HT1080 (cell line): ENCODE results near the gene RERE. TPM values are rescaled to one million over a fixed set of nuclear protein-coding genes. Genes with fewer than 3 reads are reported as not detected.
"Not testable (repeated sequence)": the region's sequence is repeated elsewhere in the genome, so short reads cannot be mapped to it uniquely, and the experiment has no call there.

ENCODE experiments used
- DNase-seq: peaks from one replicate; pipeline ENCODE4 v3.0.0-alpha.2; 2015; ENCODE audit warnings: low read depth
- total RNA-seq: library from RNA; depleted of rRNA; stranded (reverse); fragments of >200 nt; shearing (Covaris generic); gene quantifications from 2 replicates; pipeline ENCODE4 v1.2.3, GENCODE V29; 2014

RERE gene
- total RNA-seq, 1 experiment from 2014 or later, result 12.4 TPM

DNA sequence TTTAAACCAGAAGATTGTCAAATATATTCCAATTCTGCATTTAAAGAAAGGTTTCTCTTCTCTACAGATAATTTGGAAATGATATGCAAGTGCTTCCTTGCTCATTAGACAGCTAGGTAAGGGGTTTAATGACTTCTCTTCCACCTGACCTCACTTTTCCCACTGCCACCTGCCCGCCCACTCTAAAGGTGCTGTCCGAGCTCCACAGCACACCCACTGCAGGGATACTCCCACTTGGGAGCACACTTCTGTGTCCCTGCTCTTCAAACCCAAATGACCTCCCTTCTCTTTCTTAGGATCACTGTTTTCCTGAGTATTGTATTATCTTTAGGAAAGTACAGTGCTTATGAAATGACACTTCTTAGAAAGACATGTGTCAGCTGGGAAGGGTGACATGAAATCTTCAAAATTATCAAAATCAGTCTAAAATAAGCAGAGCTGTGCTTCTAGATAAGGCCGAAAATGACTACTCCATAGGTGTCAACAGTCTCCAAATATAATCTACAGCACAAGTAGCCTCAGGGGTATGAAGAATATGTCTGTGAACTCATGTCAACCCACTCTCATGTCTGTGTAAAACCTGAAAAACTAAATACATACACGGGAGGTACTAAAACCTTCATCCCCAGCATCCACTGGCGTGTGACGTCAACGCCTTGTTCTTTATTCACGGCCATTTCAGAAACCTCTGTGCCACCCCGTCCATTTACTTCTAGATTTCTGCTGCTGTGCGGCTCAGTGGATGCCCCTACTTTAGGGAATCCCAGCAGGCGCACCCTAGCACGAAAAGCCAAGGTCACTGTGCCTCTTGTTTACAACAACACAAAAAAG, 428.5 kb downstream of the RERE start:
- no peak for DNase-seq

DNA sequence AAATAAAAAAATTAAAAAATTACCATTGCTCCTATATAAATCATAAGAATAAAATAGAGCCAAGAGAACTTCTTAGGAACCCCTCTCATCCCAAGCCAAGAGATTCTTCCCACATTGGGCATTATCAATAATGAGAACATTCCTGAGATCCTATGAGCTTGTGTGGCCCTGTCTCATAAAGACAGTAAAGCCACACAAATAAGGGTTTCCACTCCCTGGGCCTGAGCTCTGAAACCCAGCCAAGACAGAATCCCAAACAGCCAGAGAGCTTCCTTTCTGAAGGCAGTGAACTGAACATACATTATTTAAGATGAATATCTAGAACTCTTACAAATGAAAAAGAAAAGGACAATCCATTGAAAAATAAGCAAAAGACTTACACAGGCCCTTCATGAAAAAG, 431.2 kb downstream of the RERE start:
- DNase-seq, result no peak

DNA sequence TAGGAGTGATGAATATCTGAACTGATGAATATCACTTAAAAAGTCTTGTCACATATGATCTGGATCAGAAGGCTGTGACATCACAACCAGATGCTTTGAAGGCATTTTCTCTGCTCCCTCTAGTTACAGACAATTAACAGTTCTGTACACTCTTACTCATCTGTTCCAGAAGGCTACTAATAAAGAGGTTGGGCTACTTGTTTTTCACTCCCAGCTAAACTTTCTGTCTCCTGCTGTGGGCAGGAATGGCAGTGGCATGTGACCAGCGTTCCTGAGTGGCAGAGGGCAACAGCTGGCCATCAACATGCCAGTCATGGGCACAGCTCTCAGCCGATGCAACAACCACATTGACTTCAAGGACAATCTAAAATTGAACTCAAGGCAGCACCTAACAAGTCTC, 432.9 kb downstream of the RERE start:
- DNase-seq, result peak; percentile 10

DNA sequence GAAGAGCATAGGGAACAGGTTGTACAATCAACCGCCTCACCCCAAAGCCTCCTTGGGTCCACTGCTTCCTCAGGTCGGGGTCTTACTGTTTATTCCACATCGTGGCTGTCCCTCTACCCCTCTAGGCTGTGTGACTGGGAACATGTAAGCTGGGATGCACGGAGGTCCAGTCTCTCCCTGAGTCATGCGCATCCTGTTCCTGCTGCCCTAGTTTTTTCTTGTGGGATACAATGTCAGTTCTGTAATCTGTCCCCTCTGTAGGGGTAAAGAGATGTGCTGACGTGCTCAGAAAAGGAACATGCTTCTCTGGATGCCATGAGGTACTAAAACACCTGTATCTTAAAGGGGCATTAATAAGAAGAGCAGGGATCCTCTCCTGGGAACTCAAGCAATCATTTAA, 433.4 kb downstream of the RERE start:
- peak; percentile 84 for DNase-seq

DNA sequence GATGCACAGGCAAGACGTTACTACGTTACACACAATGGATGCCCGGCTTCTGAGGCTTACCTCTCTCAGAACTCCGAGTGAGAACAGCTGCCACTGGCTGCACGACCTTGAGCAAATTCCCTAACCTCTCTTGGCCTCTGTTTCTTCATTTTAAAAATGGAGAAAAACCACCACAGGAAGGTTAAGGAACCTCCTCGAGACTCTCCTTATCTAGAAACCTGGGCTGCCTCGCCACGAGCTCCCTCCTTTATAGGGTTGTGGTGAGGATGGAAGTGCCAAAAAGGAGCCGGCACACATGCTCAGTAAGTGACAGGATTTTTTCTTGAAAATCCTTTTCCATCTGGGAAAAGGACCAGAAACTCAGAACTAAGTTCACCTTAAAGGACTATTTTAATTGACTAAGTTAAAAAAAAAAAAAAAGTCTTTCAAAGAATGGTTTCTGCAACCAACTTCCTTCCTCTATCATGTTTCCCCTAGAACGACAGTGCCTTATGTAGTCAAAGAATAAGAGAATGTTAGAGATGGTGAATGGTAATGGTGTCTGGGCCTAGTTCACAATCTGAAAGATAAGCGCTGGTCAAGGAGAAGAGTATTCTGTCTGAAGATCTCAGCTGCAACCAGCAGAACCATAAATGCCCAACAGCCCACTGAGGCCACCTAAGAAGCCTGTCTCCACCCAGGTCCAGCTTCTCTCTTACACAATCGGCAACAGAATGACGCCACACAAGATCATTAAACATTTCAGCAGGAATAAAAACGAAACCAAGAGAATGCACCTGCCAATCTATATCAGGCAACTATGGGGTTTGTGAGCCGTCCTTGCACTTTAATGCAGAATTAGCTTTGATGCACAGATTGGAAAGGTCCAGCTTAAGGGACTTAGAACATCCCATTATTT, 434.6 kb downstream of the RERE start:
- no peak for DNase-seq

DNA sequence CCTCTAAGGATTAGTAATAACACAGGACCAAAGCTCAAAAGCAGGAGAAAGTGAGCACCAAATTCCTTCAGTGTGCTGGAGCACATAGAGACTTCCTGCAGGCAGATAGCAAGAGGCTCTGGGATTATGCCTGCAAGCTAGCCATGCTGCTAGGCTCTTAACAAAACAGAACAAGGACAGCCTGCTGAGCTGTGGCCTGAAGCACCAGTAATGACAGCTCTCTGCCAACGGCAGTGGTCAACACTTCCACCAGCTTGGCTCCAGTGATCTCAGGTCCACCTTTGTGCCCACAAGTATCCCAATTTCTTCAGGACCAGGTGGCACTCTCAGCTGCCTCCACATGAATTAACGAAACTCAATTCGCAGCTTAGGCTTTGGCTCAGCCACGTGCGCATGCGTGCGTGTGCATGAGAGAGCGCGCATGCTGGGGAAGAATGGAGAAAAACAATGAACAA, 435.4 kb downstream of the RERE start:
- no peak for DNase-seq

DNA sequence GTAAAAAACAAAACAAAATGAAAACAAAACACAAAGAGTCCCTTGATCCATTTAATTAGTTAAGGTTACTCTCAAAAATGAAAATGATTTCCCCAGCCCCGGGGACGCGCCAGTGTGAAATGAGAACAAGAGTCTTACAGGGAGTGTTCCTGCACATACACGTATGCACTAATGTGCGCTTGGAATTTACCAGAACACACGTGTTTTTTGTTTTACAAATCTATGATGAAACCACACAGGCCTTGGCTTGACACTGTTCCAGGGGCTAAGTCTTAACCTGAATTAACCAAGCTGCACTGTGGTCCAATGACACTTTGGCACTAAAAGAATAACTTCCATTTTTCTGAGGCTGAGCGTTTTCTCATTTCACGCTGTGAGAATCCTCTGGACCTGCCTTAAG, 435.8 kb downstream of the RERE start:
- DNase-seq, result no peak

DNA sequence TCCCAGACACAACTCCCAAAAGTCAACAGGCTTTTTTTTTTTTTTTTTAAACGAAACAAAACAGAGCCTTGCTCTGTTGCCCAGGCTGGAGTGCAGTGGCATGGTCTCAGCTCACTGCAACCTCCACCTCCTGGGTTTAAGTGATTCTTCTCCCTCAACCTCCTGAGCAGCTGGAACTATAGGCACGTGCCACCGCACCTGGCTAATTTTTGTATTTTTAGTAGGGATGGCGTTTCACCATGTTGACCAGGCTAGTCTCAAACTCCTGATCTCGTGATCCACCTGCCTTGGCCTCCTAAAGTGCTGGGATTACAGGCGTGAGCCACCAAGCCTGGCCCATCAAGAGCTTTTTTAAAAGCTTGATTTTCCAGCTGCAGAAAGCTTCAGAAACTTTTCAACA, 437.1 kb downstream of the RERE start:
- DNase-seq, result not testable (repeated sequence)

DNA sequence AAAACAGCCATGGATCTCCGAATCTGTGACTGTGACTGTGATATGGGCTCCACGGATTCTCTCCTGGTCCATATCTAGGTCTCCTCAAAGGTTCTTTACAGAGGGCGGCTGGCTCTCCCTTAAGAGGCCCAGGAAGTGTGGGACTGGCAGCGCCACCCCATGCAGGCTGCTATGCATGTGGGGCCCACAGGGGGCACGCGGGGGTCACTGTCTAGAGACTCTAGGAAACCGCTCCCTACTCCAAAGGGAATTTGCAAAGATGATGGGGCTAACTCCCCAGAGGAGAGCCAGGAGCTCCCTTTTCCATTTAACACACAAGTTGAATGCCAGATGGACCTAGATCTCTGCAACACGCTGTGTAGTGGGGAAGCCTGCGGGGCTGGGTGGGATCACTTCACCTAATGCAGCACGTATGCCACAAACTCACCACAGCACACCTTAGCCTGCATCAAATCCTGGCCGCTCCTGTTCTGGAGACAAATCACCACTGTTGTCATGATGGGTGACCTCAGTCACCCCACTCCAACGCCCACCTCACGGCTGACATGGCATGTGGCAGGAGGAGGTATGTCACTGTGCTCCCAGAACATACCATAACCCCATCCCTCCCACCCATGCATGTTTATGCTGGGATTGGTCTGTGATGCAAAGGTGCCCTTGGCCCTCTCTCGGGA, 437.8 kb downstream of the RERE start:
- DNase-seq, result no peak

DNA sequence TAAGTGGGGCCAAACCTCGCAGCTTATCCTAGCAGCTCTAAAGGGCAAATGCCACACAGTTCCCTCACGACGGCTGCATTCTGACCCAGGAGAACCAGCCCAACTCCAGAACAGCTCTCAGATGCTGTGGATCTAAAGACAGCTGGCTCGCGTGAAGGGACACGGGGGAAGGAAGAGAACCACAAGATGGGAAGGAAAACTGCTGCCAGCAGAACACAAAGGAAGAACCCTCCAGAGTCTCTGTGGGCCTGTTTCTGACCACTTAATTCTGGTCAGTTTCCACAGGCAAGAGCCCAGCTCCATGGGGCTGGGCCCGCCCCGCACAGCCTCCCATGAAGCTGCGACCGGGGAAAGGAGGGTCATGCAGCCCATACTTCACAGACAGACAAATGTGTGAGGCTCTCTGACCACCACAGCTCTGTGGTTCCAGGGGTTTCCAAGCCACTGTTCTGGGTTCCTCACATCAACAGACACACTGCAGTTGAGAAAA, 438.4 kb downstream of the RERE start:
- DNase-seq, result no peak

DNA sequence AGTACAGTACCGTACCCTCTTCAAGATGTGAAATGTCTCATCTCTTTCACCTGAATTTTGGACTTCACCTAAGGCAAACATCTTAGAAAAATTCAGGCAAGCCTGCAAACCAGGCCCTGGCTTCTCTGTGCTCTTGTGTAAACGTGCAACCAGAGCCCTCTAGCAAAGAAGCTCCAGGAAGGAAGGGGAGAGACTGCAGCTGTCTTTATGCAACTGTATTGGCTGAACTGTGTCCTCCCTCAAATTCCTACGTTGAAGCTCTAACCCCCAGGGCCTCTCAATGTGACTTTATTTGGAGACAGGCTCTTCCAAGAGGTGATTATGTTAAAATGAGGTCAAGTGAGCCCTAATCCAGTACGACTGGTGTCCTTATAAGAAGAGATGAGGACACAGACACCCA, 439.3 kb downstream of the RERE start:
- DNase-seq, result no peak

DNA sequence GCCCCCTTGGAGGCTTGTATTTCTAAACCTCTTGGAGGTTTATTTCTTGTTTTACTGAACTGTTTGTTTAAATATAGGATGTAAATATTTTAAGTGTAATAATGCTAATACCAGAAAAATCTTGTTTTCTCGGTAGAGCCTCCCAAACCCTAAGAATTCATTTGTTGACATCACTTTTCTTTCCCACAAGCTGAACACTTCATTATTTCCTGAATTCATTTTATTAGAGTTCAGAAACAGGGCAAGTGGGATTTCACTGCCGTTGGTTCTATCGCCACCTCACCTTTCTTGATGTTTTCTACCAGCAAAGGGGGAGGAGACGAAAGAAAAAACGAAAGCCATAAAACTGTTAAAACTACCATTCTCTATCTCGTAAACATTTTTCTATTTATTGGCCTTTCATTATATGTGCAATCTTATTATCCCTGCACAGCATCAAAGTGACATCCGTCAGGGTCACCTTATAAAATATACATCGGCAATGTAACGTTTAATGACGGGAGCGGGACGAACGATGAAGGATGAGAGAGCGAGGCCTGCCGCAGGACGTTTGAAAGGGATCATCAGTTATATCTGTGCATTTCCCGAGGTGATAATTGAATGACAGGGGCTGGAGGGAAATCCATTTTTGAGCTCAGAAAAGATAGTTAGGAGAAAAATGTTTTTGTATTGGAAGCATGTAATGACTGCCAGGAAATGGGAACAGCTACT, 440.0 kb downstream of the RERE start:
- no peak for DNase-seq

DNA sequence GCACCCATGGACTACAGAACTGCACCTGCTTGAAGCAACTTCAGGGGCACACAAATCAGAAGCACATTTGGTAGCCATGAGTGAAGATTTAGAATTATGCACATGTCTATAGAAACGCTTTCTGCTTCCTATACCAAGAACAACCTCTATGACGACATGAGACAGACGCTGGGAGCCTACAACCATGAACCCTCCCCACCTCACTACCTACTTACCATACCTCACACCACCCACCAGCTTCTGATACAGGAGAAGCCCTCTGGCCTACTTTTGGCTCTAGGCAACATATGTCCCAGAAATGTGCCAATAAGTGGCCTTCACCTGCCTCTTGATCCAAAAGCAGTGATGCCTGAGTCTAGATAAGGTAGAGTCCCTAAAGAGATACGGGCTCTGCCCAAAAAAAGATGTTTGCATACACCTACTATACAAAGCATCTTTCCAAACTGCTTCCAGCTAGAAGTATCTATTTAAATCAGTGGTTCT, 441.0 kb downstream of the RERE start:
- DNase-seq, result no peak

DNA sequence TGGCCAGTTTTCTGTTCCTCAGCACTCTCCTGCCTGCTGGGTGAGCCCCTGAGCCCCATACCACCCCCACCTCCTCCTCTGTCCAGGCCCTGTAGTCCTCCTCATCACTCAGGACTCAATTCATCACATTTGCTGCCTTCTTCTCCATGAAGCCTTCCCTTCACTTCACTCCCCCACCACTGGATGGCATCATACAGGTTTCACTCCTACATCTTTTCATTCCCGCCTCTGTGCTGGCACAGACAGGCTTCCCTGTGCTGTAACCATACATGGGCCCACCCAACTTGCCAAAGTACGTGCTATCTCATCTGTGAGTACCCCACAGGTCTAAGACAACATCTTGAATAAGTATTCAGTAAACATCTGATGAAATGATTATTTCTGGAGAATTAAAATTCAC, 442.6 kb downstream of the RERE start:
- DNase-seq, result peak; percentile 52

DNA sequence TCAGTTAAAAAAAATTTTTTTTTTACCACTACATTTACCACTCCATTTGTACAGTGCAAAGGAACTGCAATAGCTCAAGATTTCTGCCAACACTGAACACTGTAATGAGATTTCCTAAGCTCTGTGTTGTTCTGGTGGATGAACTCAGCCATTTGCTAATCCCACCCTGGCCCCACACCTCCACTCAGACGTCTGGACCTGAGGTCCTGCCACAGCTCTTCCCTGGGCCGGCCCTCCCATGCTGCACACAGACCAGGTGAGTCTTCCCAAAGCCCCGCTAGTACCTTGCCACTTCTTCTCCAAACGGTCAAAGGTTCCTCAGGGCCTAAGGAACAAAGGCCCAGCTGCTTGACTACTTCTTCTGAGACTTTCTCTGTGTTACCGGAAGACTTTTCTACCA, 443.1 kb downstream of the RERE start:
- no peak for DNase-seq

DNA sequence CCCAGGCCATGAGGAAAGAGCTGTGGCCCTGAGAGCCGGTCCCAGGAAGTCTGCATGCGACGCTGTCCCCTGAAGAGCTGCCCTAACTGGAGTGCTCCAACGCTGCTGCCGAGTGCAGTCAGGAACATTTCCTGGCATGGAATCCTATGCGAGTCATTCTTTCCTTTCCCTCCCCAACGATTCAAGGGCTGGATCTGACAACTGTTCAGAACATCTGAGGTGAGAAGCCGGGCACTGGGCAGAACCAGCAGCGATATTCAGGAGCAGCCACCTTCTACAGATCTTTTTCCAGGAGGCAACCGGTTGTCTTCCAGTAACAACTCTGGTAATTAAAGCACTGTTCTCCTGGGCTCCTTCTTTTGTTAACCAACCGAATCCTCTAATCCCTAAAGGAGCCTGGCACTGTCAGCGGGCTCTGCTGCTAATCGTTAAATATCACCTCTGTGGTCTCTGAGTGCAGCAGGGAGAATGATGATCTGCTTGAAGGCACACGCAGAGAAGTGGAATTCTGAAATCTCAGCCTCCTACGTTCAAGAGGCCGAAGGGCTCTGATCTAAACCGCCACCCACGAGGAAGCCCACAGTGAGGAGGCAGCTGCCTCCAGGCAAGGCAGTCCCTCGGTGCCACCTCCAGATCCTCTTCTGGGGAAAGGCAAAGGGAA, 443.7 kb downstream of the RERE start:
- DNase-seq, result peak; percentile 47

DNA sequence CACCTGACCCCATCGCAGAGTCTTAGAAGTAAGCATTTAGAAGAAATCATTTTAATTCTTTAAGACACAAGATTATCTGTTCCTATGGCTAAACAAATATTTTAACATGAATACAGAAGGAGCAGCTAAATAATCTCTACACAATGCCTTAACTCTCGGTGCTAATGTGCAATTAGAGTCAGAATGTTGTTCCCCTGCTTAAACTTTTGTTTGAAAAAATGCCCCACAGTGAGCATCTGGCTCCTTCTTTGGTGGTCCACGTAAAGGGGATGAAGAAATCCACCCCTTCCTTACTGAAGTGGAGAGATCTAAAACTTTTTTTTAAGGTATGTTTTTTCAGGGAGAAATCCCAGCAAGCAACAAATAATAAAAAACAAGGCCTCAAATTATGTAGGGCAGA, 444.3 kb downstream of the RERE start:
- DNase-seq, result no peak

DNA sequence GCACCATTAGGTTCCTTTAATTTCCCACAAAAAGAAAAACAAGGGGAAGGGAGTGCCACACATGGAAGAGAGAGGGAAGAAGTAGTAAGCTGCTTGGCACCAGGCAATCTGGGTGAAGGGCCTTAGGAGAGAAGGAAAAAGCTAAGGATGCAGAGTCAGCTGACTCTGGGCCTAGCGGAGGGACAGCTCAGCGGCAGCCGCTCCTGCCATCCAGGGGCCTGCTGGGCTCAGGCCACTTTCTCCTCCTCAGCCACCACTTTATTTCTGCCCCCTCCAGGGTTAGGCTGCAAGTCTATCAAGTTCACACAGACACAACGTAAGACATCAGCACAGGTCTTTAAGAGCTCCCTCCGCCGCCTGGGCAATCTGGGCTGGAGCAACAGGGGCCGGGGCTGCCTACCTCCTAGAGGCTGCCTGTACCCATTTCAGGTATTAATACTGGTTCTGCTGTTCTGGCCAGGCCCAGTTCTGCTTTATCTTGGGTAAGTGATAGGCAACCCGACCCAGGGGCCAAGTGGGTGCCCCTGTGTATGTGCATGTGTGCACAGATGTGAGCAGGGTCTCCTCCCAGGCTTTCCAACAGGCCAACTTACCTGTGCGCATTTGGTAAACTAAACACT, 446.0 kb downstream of the RERE start:
- no peak for DNase-seq

DNA sequence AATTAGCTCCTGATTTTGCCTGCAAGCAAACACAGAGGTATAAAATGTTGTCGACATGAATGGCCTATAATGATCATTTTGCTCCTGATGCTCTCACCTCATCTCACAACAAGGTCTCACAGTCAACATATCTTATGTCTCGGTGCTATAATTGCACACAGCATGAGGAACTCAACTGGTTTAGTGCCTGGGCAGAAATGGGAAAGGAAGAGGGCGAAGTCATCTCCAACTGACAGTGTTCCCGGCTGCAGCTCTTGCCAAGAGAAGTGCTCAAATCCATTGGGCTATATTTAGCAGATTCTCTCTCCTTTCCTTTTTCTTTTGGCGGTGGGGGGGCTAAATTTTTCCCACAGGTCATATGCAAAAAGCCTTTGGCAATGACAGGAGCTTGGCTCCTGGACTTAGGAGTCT, 446.5 kb downstream of the RERE start:
- no peak for DNase-seq
